ENCODE results near the gene ANKFN1.
"Not testable (repeated sequence)": the region's sequence is repeated elsewhere in the genome, so short reads cannot be mapped to it uniquely, and the experiment has no call there.

Gene ANKFN1

GRCh38 chr17:56359518-56359917 is 206.2 kb downstream of the ANKFN1 start:
- DNase-seq, result no peak

- DNase-seq, result no peak
Observed at GRCh38 chr17:56367366-56367765, 214.1 kb downstream of the ANKFN1 start.

GRCh38 chr17:56373981-56374833 is 220.9 kb downstream of the ANKFN1 start:
- no peak for DNase-seq

GRCh38 chr17:56389356-56389755 is 236.1 kb downstream of the ANKFN1 start:
- no peak for DNase-seq

GRCh38 chr17:56392321-56392720 is 239.0 kb downstream of the ANKFN1 start:
- no peak for DNase-seq

- no peak for DNase-seq
Observed at GRCh38 chr17:56393156-56393555, 239.9 kb downstream of the ANKFN1 start.

- DNase-seq, result no peak
Observed at GRCh38 chr17:56395787-56396186, 242.5 kb downstream of the ANKFN1 start.

GRCh38 chr17:56407086-56407485 is 253.8 kb downstream of the ANKFN1 start:
- DNase-seq, result no peak

GRCh38 chr17:56412356-56412755 is 259.1 kb downstream of the ANKFN1 start:
- not testable (repeated sequence) for DNase-seq

- DNase-seq, result no peak
Observed at GRCh38 chr17:56416682-56417351, 263.5 kb downstream of the ANKFN1 start.

- no peak for DNase-seq
Observed at GRCh38 chr17:56424005-56424404, 270.7 kb downstream of the ANKFN1 start.

GRCh38 chr17:56424543-56425044 is 271.3 kb downstream of the ANKFN1 start:
- no peak for DNase-seq

GRCh38 chr17:56425483-56425882 is 272.2 kb downstream of the ANKFN1 start:
- no peak for DNase-seq

GRCh38 chr17:56426901-56427300 is 273.6 kb downstream of the ANKFN1 start:
- DNase-seq, result no peak

- no peak for DNase-seq
Observed at GRCh38 chr17:56431736-56432135, 278.5 kb downstream of the ANKFN1 start.

- DNase-seq, result no peak
Observed at GRCh38 chr17:56432443-56432842, 279.2 kb downstream of the ANKFN1 start.

- DNase-seq, result no peak
Observed at GRCh38 chr17:56434610-56435009, 281.3 kb downstream of the ANKFN1 start.

- DNase-seq, result no peak
Observed at GRCh38 chr17:56436142-56436541, 282.9 kb downstream of the ANKFN1 start.

- no peak for DNase-seq
Observed at GRCh38 chr17:56440419-56440818, 287.1 kb downstream of the ANKFN1 start.

GRCh38 chr17:56441308-56441707 is 288.0 kb downstream of the ANKFN1 start:
- no peak for DNase-seq

GRCh38 chr17:56445692-56446411 is 292.6 kb downstream of the ANKFN1 start:
- no peak for DNase-seq

GRCh38 chr17:56447171-56447570 is 293.9 kb downstream of the ANKFN1 start:
- DNase-seq, result no peak

GRCh38 chr17:56448371-56448770 is 295.1 kb downstream of the ANKFN1 start:
- no peak for DNase-seq

Measured in femur (tissue), 1 donor.